MCF 10A (cell line): ENCODE data around the gene LTB. TPM values are rescaled to one million over a fixed set of nuclear protein-coding genes. Genes with fewer than 3 reads are reported as not detected.

Source experiments
- BruUV-seq: library from RNA; stranded (reverse); fragments of 400-500 nt; replicated peaks from 2 replicates; lab custom pipeline; 2021; lab: Mats Ljungman, UMichigan
- CTCF ChIA-PET: fragments of 300-600 bp; sonication (Branson Sonifier 250); formaldehyde crosslinking; extraction: SDS; loops from one replicate; lab custom pipeline; 2021; ENCODE audit warnings: antibody characterized with exemption, inconsistent platforms; lab: Yijun Ruan, JAX
- POLR2A ChIA-PET: fragments of 300-600, 350-650 bp; sonication (Branson Sonifier 250); formaldehyde crosslinking; extraction: SDS; loops from one replicate; lab custom pipeline; 2020; ENCODE audit warnings: antibody characterized with exemption, inconsistent platforms; lab: Yijun Ruan, JAX
- DNase-seq: peaks from one replicate; pipeline ENCODE4 v3.0.0-alpha.2; 2018; ENCODE audit not compliant: unreplicated experiment
- H3K27ac Mint-ChIP-seq: one replicate; pipeline ENCODE4 v1.8.0; 2022; ENCODE audit warnings: mild to moderate bottlenecking, low read depth, mixed read lengths; ENCODE audit not compliant: unreplicated experiment
- H3K27me3 Mint-ChIP-seq: one replicate; pipeline ENCODE4 v1.8.0; 2022; ENCODE audit warnings: mixed read lengths; ENCODE audit not compliant: insufficient read depth, unreplicated experiment
- H3K36me3 Mint-ChIP-seq: one replicate; pipeline ENCODE4 v1.8.0; 2022; ENCODE audit warnings: mild to moderate bottlenecking, moderate library complexity, mixed read lengths; ENCODE audit not compliant: insufficient read depth, unreplicated experiment
- H3K4me1 Mint-ChIP-seq: one replicate; pipeline ENCODE4 v1.8.0; 2022; ENCODE audit warnings: mixed read lengths; ENCODE audit not compliant: insufficient read depth, unreplicated experiment
- H3K4me3 Mint-ChIP-seq: one replicate; pipeline ENCODE4 v1.8.0; 2022; ENCODE audit warnings: mild to moderate bottlenecking, moderate library complexity, mixed read lengths; ENCODE audit not compliant: unreplicated experiment
- H3K9me3 Mint-ChIP-seq: one replicate; pipeline ENCODE4 v1.8.0; 2022; ENCODE audit warnings: mixed read lengths; ENCODE audit not compliant: unreplicated experiment
- CTCF ChIP-seq: fragments of 200-600 bp; IDR thresholded peaks from one replicate; pipeline ENCODE4 v1.8.0; 2022; ENCODE audit warnings: antibody characterized with exemption, mild to moderate bottlenecking; ENCODE audit not compliant: unreplicated experiment
- intact Hi-C: fragments of 100-400 bp; cut with micrococcal nuclease; formaldehyde crosslinking; loops from 2 replicates; pipeline ENCODE4 v1.14.1; 2022
- total RNA-seq: library from RNA; stranded (reverse); gene quantifications from 2 replicates; pipeline ENCODE4 v1.2.3, GENCODE V29; 2022

Gene LTB
- total RNA-seq, 1 experiment from 2014 or later: 0.37 TPM

GRCh38 chr6:31572041-31572911, 9.9 kb downstream of the LTB start, which contains the start of gene LTA:
TSS of gene LTA (plus strand) at chr6:31572289. CDS start at chr6:31572743, 454 bp downstream.
- TF ChIP-seq CTCF: no peak
- ChIA-PET CTCF (interaction anchor here (18.9 kb wide), 1 partner anchor 25 kb away, joined by 215 read pairs; the partner anchor contains the start of gene NCR3), POLR2A (no interaction called here)
- Mint-ChIP-seq H3K9me3 (no peaks in the 10 kb centered on the region), H3K4me3 (no peak within 1 kb of the TSS), H3K36me3 (peaks cover 7% of the 10 kb centered on the region), H3K27me3 (peaks cover 38% of the 10 kb centered on the region), H3K4me1 (peaks cover 6% of the 10 kb centered on the region), H3K27ac (no peak within 1 kb of the TSS)
- BruUV-seq: no TSS peak
- intact Hi-C loops: no loop called here
- DNase-seq: no peak

GRCh38 chr6:31569861-31570536, 12.2 kb downstream of the LTB start:
- H3K4me3 Mint-ChIP-seq: no peak overlapping the region
- no peak overlapping the region for H3K27ac Mint-ChIP-seq
- BruUV-seq: no TSS peak
- no peaks in the 10 kb centered on the region for H3K9me3 Mint-ChIP-seq
- intact Hi-C loops: no loop called here
- H3K4me1 Mint-ChIP-seq: peaks cover 6% of the 10 kb centered on the region
- no peak for TF ChIP-seq CTCF
- CTCF ChIA-PET: interaction anchor here (0.5 to 2.4 kb wide), 4 partner anchors 11 to 204 kb away, joined by 3 to 13 read pairs (median 6); no protein-coding TSS in a partner anchor
- H3K36me3 Mint-ChIP-seq: no peaks in the 10 kb centered on the region
- peaks cover 38% of the 10 kb centered on the region for H3K27me3 Mint-ChIP-seq
- POLR2A ChIA-PET: interaction anchor here (0.6 to 1.0 kb wide), 3 partner anchors 8 to 29 kb away, joined by 3 read pairs; partner anchors contain the start of gene DDX39B
- no peak for DNase-seq

GRCh38 chr6:31568537-31568961, 13.7 kb downstream of the LTB start:
- H3K27ac Mint-ChIP-seq: no peak overlapping the region
- no peaks in the 10 kb centered on the region for H3K36me3 Mint-ChIP-seq
- no peak for TF ChIP-seq CTCF

More at GRCh38 chr6:31568537-31568961, 13.7 kb downstream of the LTB start:
- Mint-ChIP-seq H3K4me1 (peaks cover 6% of the 10 kb centered on the region), H3K27me3 (peaks cover 26% of the 10 kb centered on the region), H3K4me3 (no peak overlapping the region), H3K9me3 (no peaks in the 10 kb centered on the region)
- DNase-seq: no peak
- POLR2A ChIA-PET: no interaction called here
- CTCF ChIA-PET: interaction anchor here (0.6 kb wide), 1 partner anchor 371 kb away, joined by 3 read pairs; no protein-coding TSS in a partner anchor
- no TSS peak for BruUV-seq
- intact Hi-C loops: no loop called here
